ENCODE measurements around the gene SEMA4A. TPM values are rescaled to one million over a fixed set of nuclear protein-coding genes. Genes with fewer than 3 reads are reported as not detected.

The SEMA4A gene
- total and polyA plus RNA-seq, 9 of the 15 experiments (the other 6 are each of a cell fraction or from before 2014, with no cell fraction given), result 0.04 to 1.7 (median 0.45) TPM

DNA sequence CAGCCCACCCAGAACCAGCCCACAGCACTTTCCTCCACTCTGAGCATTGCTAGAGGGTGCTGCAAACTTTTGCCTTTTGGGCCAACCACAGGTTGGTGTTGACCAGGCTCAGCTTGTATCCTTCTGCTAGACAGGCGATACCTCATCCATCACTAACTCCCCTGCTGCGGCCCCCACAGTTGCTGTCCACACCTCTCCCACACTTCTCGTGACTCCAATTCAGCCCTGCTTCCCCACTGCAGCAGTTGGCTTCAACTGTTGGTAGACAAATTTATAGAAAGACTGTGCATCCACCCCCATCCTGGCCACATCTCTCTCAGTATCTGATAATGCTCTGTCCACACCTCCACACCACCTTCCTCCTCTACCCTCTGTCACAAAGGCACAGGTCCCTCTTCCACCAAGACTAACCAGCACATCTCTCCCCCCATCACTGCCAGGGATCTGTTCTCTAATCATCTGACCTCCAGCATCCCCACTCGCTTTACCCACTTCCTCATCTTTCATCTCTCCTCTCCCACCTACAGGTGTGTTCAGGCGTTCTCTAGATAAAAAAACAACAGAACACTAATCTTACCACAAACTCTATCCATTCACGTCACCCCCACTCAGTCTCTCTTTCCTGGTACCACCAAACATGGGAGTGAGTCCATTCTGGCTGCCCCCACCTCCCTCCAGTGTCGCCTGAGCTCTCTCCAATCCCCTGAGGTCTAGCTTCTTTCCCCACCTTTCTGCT is 24.7 kb downstream of the SEMA4A start:
- POLR2A ChIA-PET, result interaction anchor here (0.9 to 1.7 kb wide), 4 partner anchors 8 to 330 kb away, joined by 3 to 5 read pairs (median 4); no protein-coding TSS in a partner anchor
- Histone ChIP-seq H3K9me1 (ENCODE audit: control insufficient read depth, insufficient read depth, low read length) (no peaks in the 10 kb centered on the region), H3K27me3 (ENCODE audit: control insufficient read depth in 2 of 2, insufficient read depth in 2 of 2, low read length in 2 of 2) (no peaks in the 10 kb centered on the region), H3K9ac (ENCODE audit: insufficient read depth in 1 of 2, low read depth in 2 of 2, low read length in 2 of 2) (peak overlapping the region in 1 of 2 experiments; percentile 4; a peak in 1 of 4 replicates), H3K79me2 (ENCODE audit: control insufficient read depth, insufficient read depth, low read length) (no peaks in the 10 kb centered on the region), H2AFZ (ENCODE audit: low read depth, low read length) (0 out of 2 replicates have a peak overlapping the region, but pooled peaks have one; percentile 35), H3K4me1 (replicated peaks in 1 of 2; ENCODE audit: control insufficient read depth in 2 of 2, insufficient read depth in 2 of 2, low read length in 2 of 2) (peaks cover 14 to 35% of the 10 kb centered on the region in 2 experiments; a peak in 4 of 5 replicates), H3K4me3 (no peak overlapping the region), H3K27ac (ENCODE audit: extremely low read depth, low read depth, low read length) (no peak overlapping the region), H3K4me2 (ENCODE audit: insufficient read depth, low read length) (no peak overlapping the region), H4K20me1 (replicated peaks; ENCODE audit: control insufficient read depth, insufficient read depth, low read length) (no peaks in the 10 kb centered on the region), H3K36me3 (ENCODE audit: control insufficient read depth, insufficient read depth, low read length) (no peaks in the 10 kb centered on the region), H3K9me3 (replicated peaks; ENCODE audit: control insufficient read depth, insufficient read depth, low read depth, low read length) (no peaks in the 10 kb centered on the region)
- no TSS peak for BruUV-seq (replicated peaks)
- FAIRE-seq (no peak), ATAC-seq (peak; percentile 31), DNase-seq (ENCODE audit: extremely low read depth in 1 of 4, low spot score in 3 of 4) (peak in 3 of 4 experiments; percentile 43 to 49 (median 44))
- in situ Hi-C loops (cut with MboI), result no loop called here
- 22% methylated on average over 7 of the region's 7 CpGs for WGBS (ENCODE audit: insufficient coverage, low coverage, missing lambda C conversion rate)
- CTCF ChIA-PET (ENCODE audit: low intra/inter-chr PET ratio), result no interaction called here
- intact Hi-C loops (cut with micrococcal nuclease), result no loop called here
- TF ChIP-seq, protein P1, sequence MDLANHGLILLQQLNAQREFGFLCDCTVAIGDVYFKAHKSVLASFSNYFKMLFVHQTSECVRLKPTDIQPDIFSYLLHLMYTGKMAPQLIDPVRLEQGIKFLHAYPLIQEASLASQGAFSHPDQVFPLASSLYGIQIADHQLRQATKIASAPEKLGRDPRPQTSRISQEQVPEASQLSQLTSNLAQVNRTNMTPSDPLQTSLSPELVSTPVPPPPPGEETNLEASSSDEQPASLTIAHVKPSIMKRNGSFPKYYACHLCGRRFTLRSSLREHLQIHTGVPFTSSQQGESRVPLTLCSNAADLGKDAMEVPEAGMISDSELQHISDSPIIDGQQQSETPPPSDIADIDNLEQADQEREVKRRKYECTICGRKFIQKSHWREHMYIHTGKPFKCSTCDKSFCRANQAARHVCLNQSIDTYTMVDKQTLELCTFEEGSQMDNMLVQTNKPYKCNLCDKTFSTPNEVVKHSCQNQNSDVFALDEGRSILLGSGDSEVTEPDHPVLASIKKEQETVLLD (IDR thresholded peaks at IDR 0.05), result 0 out of 2 replicates have a peak, but pooled peaks have one; percentile 49
- TF ChIP-seq, protein P2, sequence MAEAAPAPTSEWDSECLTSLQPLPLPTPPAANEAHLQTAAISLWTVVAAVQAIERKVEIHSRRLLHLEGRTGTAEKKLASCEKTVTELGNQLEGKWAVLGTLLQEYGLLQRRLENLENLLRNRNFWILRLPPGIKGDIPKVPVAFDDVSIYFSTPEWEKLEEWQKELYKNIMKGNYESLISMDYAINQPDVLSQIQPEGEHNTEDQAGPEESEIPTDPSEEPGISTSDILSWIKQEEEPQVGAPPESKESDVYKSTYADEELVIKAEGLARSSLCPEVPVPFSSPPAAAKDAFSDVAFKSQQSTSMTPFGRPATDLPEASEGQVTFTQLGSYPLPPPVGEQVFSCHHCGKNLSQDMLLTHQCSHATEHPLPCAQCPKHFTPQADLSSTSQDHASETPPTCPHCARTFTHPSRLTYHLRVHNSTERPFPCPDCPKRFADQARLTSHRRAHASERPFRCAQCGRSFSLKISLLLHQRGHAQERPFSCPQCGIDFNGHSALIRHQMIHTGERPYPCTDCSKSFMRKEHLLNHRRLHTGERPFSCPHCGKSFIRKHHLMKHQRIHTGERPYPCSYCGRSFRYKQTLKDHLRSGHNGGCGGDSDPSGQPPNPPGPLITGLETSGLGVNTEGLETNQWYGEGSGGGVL (CRISPR knock-in tag; IDR thresholded peaks at IDR 0.05), result no peak
- TF ChIP-seq TCF7 (IDR thresholded peaks at IDR 0.05; ENCODE audit: borderline replicate concordance) (no peak; the same call in 1 of the 2 replicates), ZNF197 (CRISPR knock-in tag; IDR thresholded peaks at IDR 0.05; ENCODE audit: low read depth) (no peak), HSF4 (CRISPR knock-in tag; IDR thresholded peaks at IDR 0.05; ENCODE audit: borderline replicate concordance) (no peak), ZBTB1 (CRISPR knock-in tag; IDR thresholded peaks at IDR 0.05; ENCODE audit: borderline replicate concordance, low read depth) (no peak), FOXP1 (CRISPR knock-in tag; IDR thresholded peaks at IDR 0.05) (no peak), BRD4 (IDR thresholded peaks at IDR 0.05) (no peak), NELFE (IDR thresholded peaks at IDR 0.05; ENCODE audit: insufficient read depth, insufficient read length) (no peak), HDAC1 (IDR thresholded peaks at IDR 0.05) (peak in 1 of 2 experiments; percentile 48; a peak in 2 of 4 replicates)
